NCI-H146 (cell line): ENCODE results near the gene PRKD1.
"Not testable (repeated sequence)": the region's sequence is repeated elsewhere in the genome, so short reads cannot be mapped to it uniquely, and the experiment has no call there.

Source experiments
- DNase-seq: peaks from one replicate; lab custom pipeline; 2025; lab: John Stamatoyannopoulos, UW

Gene PRKD1

DNA sequence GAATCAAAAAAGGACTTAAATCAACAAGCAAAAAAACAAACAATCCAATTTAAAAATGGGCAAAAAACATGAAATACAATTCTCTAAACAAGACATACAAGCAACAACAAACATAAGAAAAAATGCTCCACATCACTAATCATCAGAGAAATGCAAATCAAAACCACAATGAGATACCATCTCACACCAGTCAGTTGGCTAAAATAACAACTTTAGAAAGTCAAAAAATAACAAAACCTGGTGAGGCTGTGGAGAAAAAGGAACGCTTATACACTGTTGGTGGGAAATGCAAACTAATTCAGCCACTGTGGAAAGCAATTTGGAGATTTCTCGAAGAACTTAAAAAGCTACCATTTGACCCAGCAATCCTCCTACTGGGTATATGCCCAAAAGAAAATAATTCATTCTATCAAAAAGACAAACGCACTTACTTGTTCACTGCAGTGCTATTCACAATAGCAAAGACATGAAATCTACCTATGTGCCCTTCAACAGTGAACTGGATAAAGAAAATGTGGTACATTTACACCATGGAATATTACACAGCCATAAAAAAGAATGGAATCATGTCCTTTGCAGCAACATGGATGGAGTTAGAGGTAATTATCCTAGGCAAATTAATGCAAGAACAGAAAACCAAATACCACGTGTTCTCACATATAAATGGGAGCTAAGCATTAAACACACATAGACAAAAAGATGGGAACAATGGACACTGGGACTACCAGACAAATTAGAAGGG, 26.9 kb downstream of the PRKD1 start:
- DNase-seq, result no peak

DNA sequence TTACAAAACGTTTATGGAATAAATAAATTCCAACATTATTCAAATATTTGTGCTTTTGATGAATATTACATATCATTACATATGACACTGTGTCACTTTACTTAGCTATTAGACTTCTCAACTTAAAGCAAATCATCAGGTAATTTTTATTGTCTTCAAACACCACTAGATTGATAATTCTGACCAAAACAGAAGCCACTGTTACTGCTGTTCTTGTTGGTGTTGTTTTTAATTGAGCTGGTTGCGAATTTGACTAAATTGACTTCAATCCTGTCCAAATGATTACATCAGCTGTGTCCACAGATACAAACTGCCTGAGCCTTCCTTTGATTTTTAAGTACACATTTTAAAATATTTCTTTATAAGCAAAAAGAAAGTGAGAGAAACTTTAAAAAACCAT, 29.2 kb downstream of the PRKD1 start:
- no peak for DNase-seq

GRCh38 chr14:29897181-29897580, 30.5 kb downstream of the PRKD1 start:
- DNase-seq, result no peak

DNA sequence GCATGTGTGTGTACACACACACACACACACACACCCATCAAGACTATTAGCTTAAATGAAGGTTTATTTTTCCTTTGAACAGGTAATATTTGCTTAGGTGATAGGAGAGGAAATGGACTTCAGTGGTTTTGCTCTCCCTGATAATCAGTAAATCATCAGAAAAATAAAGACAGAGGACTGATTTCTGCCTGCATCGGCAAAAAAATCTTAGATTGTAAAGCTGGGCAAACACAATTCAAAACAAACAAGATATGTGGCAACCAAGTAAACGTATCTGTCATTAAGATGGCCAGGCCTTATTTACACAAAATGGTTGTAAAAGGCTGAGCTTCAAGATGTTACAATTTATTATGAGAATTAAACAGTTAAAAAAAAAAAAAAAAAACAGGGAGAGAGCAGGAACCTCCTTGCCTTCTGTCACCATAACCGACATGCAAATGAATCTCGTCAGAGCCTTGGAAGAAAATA, 31.3 kb downstream of the PRKD1 start:
- DNase-seq, result peak; percentile 89

- DNase-seq, result peak; percentile 26
These were observed 32.0 kb downstream of the PRKD1 start for GRCh38 chr14:29895591-29896083.

GRCh38 chr14:29893989-29894388, 33.7 kb downstream of the PRKD1 start:
- DNase-seq, result no peak

DNA sequence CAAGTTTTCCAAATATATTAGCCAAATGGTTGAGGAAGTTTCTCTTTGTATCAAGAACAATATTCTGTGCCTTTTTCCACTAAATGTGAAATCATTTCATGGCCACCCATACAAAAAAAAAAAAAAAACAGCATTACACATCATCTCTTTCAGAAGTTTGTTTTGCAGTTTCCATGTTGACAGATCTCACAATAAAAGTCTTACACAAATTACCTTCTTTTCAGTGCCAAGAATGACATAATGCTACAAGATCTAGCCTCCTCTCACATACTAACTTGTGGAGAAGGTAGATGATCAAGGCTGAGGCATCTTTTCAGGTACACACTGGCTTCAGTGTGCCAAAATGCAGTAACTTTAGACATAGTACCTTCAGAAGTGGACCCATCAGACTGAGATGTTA, 35.3 kb downstream of the PRKD1 start:
- DNase-seq, result no peak

DNA sequence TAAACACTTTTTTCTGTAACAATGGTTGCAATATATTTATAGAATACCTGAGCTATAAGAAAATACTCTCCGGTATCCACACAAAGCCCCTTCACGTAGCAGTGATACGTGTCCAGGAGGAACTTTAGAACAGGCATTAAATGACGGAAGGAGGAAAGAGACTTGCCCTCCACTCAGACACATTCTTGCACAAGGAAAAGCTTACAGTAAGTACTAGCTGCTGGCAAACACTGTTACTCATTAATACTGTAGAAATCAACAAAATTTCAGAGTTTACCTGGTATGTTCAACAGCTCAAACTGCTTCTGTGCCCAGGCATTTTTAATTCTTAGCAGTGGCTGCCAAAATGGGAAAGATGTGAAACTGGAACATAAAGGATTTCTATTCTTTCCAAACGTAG, 41.7 kb downstream of the PRKD1 start:
- DNase-seq, result no peak

- DNase-seq, result no peak
These were observed 59.6 kb downstream of the PRKD1 start for GRCh38 chr14:29868000-29868399.

GRCh38 chr14:29865299-29865698, 62.3 kb downstream of the PRKD1 start:
- no peak for DNase-seq

DNA sequence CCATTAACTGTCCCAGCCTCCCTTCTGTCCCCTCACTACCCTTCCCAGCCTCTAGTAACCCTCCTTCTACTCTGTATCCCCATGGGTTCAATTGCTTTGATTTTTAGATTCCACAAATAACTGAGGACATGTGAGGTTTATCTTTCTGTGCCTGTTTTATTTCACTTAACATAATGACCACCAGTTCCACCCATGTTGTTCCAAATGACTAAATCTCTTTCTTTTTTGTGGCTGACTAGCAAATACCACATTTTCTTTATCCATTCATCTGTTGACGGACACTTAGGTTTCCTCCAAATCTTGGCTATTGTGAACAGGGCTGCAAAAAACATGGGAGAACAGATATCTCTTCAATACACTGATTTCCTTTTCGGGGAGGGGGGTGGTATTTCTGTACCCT, 65.7 kb downstream of the PRKD1 start:
- DNase-seq, result no peak

- DNase-seq, result no peak
These were observed 69.3 kb downstream of the PRKD1 start for GRCh38 chr14:29858299-29858698.

GRCh38 chr14:29857551-29857950, 70.1 kb downstream of the PRKD1 start:
- no peak for DNase-seq

DNA sequence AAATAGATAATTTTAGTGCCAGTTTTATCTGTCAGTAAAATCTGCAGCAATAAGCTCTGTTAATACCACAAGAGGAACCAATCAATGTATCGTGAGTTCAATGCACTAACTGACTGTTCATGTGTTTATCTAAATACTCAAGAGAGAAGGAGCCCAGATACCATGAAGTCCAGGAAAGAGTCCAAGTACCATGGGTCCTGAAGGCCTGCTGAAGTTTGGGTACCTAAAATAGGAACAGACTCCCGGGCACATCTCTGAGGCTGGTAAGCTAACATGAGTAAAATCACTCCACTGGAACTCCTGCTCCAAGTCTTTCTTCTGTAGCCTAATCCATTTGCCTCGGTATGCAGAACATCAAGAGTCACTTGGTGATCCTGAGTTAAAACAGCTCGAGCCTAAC, 71.1 kb downstream of the PRKD1 start:
- DNase-seq, result no peak

- DNase-seq, result not testable (repeated sequence)
These were observed 74.0 kb downstream of the PRKD1 start for GRCh38 chr14:29853691-29854090.

DNA sequence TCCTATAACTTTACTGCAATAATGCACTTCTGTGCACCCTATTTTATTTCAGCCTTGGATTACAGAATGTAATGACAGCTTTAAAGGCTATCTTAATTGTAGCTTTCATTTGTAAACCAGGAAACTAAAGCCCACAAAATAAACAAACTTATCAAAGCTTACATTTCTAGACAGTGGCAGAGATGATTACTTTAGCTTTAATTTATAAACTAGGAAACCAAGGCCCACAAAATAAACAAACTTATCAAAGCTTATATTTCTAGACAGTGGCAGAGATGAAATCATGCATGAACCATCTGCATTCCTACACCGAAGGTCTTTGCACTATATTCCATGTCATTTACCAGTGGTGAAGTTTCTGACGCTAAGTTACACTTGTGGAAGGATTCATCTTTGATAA, 74.4 kb downstream of the PRKD1 start:
- DNase-seq, result no peak

- DNase-seq, result no peak
These were observed 76.2 kb downstream of the PRKD1 start for GRCh38 chr14:29851397-29851796.

DNA sequence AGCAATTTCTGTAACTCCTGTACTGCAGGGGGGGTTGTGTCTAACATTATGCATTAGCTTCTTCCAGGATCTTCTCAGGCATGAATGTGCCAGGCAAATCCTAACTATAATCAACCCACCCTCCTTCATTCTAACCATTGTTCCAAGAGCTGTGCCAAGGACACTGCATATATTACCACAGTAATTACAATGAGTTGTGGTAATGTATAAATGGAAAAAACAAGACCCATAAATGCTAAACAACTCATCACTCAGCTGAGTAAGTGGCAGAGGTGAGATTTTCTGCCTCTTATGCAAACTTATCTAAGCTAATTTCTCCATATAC, 80.6 kb downstream of the PRKD1 start:
- no peak for DNase-seq

- DNase-seq, result peak; percentile 26
These were observed 81.2 kb downstream of the PRKD1 start for GRCh38 chr14:29846339-29847055.

DNA sequence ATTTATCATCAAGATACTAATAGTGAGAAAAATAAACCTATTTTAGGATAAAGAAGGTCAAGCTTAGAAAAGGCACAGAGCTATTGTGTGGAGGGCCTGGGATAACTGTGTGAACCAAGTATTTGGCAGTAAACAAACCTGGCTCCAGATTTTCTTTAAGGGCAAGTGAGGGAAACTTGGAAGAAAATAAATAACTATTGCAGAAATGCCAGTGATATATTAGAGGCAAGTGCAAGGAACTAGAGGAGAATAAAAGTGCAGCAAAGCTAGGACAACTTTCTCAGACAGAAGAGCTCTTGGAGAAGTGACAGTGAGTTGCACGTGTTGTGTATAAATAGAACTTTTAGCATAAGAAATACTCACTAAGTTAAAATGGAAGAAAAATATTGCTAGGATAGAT, 83.7 kb downstream of the PRKD1 start:
- no peak for DNase-seq

DNA sequence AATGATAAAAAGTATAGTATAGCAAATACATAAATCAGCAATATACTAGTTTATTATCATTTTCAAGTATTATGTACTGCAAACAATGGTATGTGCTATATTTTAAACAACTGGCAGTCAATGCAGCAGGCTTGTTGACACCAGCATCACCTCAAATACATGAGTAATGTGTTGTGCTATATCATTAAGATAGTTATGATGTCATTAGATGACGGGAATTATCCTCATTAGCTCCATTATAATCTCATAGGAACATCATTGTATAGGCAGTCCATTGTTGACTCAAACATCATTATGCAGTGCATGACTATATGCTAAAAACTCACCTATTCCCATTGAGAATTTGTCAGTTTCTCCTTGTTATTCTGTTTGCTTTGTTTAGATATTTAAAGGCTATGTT, 85.4 kb downstream of the PRKD1 start:
- DNase-seq, result no peak

DNA sequence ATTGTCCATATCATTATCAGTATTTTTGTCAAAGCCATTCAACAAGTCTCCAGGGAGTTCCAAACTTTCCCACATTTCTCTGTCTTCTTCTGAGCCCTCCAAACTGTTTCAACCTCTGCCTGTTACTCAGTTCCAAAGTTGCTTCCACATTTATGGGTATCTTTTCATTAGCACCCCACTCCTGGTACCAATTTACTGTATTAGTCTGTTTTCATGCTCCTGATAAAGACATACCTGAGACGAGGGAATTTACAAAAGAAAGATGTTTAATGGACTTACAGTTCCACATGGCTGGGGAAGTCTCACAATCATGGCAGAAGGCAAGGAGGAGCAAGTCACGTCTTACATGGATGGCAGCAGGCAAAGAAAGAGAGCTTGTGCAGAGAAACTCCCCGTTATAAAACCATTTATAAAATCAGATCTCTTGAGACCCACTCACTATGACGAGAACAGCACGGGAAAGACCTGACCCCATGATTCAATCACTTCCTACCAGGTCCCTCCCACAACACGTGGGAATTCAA, 87.2 kb downstream of the PRKD1 start:
- not testable (repeated sequence) for DNase-seq

DNA sequence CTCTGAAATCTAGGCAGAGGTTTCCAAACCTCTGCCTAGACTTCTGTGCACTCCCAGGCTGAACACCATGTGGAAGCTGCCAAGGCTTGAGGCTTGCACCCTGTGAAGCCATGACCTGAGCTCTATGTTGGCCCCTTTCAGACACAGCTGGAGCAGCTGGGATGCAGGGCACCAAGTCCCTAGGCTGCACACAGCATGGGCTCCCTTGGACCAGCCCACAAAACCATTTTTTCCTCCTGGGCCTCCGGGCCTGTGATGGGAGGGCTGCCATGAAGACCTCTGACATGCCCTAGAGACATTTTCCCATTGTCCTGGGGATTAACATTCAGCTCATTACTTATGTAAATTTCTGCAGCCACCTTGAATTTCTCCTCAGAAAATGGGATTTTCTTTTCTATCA, 88.0 kb downstream of the PRKD1 start:
- DNase-seq, result not testable (repeated sequence)
